NCI-H2227 (cell line): Measurements from ENCODE around the gene IER2.

ENCODE experiments used
- DNase-seq: peaks from one replicate; lab custom pipeline; 2025; ENCODE audit not compliant: unreplicated experiment; lab: John Stamatoyannopoulos, UW

The IER2 gene, protein sequence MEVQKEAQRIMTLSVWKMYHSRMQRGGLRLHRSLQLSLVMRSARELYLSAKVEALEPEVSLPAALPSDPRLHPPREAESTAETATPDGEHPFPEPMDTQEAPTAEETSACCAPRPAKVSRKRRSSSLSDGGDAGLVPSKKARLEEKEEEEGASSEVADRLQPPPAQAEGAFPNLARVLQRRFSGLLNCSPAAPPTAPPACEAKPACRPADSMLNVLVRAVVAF

DNA sequence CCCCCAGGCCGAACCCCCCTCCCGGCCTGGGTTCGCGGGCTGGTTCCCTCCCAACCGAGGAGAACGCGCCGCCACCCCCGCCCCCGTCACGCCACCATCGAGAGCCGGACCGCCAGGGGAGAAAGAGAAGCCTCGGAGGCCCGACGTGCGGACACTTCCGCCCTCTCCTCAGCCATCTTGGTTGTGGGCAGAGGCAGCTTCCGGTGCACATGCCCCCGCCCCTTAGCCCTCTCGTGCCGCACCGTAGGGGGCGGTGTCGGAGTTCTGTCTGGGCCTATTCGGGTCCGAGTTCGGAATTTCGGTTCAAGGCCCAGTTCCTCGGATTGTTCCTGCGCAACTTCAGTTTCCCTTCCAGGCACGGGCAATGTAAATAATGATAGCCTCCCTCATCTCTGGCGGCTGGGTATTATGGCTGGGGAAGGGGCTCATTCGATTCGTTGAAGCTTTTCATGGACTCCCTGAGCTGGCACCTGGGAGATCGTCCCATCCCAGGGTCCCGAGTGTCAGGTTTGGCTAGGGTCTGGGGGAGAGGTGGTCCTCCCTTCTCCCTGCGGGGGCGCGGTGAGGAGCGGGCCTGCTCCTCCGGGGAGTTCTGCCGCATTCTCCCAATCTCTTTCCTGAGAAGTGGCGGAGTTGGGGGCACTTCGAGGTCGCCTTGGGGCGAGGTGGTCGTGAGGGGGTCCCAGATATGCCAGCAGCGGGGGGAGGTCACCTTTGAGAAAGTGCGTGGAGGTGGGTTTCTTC is at the start of gene IER2, which contains the start of gene STX10:
TSS of gene IER2 (plus strand) at position 225 of the 744 bp plus-strand sequence. CDS start 2,776 bp downstream, outside the sequence.
TSS of gene STX10 (minus strand) at position 189 of the 744 bp plus-strand sequence. CDS start 202 bp downstream, outside the sequence.
- peak; percentile 90 for DNase-seq

DNA sequence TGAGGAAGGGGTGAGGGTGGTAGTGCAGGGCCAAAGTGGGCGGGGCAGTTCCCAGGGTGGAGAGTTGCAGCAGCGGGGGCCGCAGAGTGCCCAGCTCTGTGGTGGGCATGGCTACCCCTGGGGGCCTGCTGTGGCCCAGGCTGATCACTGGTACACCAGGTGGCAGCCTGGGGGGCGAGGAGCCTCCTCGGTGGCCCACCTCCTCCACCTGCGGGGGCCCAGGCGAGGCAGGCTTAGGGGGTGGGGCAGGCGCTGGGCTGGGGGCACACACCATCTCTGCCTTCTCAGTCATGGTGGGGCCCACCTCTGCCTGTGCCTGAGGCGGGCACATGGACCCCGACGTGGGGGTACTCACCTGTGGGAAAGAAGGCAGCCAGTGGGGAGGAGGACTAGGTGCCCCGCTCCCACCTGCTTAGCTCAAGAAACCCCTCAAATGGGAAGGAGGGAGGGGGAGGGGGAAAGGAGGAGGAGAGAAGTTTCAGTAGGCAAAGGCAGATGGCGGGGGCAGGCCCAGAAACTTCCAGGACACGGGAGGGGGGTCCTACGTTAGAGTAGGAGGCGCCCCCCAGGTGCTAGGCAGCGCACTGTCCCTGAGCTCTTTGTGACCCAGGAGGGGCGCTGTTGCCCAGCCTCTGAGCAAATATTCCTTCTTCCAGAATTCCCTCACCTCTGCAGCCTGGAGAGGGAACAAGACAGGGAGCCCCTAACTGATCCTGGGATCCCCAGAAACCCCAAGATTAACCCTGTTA is 49.2 kb upstream of the IER2 start:
- DNase-seq: no peak

DNA sequence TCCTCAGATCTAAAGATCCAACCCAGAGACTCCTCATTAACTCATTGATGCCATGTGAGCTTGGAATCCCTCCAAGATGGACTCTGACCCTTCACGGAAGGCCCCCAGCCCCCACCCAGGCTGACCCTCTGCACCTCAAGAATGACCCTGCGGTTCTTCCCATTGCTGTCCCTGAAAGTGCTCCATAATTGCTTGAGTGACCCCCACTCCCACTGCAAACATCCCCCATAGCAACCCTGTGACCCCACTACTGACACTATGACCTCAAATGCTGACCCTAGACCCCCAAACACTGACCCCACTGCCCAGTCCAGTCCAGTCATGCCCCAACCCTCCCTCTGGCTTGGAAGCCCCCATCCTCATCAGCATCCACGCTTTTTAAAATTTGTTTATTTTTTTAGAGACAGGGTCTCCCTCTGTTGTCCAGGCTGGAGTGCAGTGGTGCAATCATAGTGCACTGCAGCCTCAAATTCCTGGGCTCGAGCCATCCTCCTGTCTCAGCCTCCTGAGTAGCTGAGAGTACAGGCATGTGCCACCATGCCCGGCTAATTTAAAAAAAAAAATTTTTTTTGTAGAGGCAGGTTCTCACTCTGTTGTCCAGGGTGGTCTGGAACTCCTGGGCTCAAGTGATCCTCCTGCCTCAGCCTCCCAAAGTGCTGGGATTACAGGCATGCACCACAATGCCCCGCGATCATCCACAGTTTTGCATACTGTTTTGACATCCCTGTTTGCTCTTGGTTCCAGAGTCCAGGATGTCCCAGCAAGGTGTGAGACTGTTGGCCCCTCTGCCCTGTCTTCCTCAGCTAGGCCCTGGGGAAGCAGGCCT is 48.4 kb upstream of the IER2 start:
- DNase-seq: no peak

DNA sequence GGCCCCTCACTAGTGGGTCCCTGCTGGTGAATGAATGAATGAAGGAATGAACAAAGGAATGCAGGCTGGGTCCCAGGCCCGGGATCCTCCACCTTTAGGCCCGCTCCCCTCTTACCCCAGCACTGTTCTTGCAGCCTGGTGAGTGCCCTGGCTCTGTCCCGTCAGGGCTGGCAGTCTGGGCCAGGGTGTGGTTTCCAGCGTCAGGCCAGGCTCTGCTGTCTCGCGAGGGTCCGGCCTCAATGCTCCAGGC is 47.9 kb upstream of the IER2 start:
- DNase-seq: no peak

DNA sequence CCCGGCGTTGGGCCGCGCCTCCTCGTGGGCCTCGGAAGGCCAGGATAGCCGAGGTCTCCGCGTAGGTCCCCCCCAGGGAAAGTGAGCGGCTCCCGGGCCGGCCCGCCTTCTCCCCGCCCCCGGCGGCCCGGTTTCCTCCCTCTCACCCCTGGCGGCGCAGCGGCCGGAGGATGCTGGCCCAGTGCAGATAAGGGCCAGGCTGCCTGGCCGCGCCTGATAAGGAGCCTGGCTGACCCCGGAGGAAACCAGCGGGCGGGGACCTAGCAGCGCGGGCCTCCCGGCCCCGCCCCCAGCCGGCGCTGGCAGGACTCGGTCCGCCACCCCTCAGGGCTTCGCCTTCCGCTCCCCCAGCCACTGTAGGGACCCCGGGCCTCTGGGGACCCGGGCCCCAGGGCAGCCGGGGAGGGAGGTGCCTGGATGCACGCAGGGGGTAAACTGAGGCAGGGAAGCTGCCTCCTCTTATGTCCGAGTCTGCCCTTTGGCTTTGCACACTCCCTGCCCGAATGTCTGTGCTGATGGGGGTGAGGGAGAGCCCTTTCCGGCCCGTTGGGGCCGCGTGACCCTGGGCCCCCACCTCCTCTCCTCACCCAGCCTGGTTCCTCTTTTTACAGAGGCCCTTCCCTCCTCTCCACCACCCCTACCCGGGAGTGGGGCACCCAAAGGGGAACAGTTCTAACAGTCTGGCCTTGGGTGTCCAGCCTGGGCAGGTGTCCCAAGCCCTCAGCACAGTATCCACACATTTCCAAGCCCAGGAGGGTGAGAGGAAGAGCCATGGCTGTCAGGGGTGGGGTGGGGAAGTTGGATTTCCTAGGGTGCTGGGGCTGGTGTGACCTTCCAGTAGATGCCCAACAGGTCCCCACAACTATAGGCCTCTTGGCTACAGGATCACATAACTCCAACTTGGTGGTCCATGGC is 47.3 kb upstream of the IER2 start, which contains the start of gene LYL1:
TSS of gene LYL1 (minus strand) at position 193 of the 915 bp plus-strand sequence. CDS start 1,687 bp downstream, outside the sequence.
- DNase-seq: peak; percentile 39

DNA sequence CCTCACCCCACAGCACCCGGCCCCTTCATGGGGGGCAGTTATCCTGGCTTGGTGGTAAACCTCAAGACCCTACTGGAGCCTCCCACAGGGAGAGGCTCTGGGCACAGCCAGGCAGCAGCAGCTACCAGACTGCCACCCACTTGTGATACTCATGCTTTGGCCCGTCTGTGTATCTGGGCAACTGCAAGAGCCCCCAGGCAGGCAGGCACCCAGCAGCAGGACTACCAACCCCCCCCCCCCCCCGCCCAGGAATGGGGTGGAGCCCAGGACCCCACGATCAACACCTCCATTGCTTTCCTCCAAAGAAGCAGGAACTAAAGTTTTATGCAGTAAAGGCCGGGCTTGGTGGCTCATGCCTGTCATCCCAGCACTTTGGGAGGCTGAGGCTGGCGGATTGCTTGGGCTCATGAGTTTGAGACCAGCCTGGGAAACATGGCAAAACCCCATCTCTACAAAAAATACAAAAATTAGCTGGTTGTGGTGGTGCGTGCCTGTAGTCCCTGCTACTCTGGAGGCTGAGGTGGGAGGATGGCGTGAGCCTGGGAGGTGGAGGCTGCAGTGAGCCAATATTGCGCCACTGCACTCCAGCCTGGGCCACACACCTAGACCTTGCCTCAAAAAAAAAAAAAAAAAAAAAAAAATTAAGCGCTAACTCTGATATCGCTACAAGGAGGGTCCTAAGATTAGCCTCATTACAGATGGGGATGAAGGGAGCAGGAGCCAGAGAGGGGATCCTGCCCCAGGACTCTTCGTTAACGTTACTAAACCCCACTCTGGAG is 46.4 kb upstream of the IER2 start:
- DNase-seq: no peak

DNA sequence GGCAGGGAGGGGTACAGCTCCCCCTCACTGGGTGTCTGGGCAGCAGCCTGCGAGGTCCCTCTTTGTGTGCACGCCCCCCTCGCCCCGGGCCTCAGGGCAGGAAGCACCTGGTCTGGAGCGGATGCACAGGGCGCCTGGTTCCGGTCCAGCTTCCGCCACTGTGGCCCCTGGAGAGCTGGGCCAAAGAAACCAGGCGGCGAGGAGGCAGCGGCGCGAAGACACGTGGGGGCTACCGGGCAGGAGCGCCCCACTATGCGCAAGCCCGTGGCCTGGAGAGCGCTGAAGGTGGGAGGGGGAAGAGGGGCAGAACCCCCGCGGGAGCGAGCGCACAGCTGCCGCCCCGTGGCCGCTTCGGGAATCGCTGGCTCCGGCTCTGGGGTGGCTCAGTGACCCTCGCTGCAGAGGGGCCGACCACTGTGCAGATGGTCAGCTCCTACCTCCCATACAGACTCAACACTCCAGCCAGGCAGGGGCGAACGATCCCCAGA is 45.8 kb upstream of the IER2 start:
- DNase-seq: no peak

DNA sequence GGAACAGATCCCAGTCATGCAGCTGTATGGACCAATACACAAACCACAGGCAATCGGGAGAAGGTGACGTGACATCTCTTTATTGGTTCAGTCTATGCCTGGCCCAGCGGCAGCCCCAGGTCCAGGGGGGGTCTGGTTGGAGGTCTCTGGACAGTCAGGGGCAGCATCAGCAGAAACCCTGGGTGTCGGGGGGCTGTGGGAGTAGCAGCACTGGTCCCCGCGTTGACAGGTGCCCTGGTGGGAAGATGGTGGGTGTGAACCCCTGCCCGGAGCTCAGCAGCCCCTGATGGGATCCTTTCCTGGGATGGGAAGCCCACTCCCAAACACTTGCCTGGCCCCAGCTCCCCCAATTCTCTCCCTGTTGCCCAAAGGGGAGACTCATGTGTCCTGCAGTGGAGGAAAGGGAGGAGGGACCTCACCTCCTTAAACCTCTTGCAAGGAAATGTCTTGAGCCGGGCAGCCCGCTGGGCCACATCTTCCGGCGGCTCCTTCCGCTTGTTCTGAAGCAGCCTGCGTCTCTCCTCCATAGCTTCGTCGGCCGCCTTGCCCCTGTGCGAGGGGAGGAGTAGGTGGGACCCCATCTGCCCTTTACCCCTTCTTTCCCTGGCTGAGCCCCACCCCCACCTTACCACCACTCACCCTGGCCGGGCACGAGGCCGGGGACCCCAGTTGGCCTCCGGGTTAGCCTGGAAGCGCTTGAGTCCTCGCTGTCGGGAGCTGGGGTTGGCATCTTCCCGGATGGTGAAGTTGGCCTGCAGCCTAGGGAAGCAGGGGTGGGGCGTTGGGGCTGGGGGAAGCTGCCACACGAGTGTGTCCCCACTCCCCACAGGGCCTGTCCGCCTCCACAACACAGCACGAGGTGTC is 45.1 kb upstream of the IER2 start:
- no peak for DNase-seq

DNA sequence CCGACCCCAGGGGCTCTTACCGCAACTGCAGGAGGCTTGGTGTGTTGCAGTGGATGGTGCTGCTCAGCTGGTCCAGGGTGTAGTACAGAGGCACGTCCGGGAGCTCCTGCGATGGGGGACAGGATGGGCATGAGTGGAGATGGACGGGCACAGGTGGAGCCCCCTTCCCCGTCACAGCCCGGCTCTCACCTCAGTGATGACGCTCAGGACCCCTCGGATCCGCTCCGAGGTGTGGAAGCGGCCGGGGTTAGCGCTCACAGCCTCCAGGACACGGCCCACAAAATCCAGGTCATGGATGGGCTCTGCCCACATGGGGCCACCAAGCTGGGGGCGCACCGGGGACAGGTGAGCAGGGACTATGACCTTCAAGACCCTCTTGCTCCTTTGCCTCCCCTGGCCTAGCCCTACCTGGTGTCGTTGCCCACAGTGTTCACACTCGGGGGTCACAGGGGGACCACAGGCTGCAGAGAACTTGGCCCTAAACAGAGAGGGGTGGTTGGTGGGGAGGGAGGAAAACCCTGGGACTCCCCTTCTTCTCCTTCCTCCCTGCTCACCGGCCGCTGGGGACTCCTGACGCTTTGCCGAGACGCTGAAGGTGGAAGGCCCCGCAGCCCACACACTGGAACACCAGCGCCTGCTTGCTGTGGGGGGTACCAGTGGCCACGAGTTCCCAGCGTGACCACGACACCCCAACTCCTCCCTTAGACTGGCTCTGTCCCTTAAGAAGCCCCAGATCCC is 40.7 kb upstream of the IER2 start:
- DNase-seq: no peak

DNA sequence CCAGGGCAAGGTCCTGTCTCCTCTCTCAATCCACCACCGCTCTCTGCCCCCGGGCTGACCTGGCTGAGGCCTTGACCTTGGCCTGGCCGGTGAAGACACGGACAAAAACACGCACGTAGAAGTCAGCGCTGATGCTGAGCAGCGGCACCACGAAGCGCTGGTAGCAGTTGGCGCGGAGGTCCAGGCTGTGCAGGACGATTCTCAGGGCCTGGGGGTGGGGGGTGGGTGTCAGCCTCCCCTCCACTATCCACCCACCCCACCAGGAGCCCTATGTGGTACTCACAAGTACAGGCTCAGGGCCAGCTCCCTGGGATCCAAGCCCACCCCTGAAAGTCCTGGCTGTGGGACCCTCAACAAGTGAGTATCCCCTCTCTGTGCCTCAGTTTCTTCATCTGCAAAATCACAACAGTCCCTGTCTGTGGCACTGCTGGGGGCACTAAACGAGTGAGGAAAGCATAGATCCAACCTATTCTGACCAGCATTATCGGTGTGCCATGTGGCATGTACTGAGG is 40.1 kb upstream of the IER2 start:
- DNase-seq: no peak

DNA sequence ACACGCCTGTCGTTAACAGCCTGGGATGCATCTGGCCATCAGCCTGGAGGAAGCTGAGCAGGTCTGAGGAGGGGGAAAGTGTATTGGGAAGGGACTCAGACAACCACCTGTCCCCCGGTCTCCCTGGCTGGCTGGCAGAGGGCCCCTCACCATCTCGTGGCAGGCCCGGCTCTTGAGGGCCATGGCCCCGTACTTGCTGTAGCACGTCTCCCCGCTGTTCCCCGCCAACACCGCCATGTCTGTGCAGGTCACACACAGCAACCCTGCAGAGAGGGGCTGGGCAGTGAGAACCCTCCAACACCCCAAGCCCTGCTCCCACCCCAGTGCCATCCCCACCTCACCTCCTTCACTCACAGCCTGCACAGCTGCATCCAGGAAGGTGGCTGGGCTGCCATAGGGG is 37.7 kb upstream of the IER2 start:
- no peak for DNase-seq

DNA sequence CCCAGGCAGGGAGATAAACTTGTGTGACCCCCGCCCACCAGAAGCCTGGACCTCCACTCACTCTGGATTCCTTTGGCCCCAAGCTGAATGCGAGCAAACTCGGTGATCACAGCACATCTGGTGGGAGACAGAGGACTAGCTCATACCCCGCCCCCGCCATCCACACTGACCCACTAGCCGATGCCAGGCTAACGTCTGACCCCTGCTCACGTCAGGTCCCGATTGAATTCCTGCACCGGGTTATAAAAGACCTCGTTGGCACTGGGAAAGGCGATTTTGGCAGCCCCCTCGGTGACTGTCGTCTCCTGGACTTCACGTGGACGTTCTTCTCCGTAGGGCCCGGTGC is 34.3 kb upstream of the IER2 start:
- DNase-seq: no peak

DNA sequence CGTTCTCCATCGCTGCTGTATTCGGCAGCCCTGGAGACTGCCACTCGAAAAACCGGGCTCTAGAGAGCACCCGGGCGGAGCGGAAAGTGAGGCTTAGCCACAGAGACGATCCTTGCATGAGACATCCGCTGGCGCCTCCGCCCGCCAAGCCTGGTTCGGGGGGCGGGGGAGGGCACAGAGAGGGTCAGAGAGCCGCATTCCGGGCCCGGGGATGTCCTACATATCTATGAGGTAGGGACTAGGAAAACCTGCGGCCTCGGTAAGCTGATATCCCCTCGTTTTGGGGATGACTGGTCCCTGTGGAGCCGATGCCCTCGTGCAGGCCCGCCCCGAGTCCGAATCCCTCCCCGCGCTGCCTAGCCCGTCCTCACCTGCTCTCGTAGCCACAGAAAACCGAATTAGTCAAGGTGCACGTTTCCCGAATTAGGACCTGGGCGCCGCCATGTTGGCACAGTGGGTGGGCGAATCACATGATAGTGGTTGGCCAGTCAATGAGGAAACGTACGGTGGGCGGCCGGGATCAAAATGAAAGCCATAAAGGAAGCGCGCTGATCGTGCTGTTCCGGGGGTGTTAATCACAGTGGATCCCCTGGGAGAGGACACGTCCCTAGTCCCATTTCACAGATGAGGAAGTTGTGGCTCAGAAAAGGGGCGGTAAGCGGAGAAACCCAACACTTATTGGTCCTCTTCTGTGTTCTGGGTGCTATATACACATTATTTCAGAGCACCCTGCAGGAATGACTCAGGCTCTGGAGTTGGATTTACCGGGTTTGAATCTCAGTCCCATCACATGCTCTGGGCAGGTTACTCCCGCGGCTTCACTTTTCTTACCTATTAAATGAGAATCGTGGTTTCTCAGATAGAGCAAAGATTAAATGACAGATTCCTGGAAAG is 33.7 kb upstream of the IER2 start, which contains the start of gene TRMT1:
TSS of gene TRMT1 (minus strand) at position 459 of the 894 bp plus-strand sequence. CDS start at position 118, 341 bp downstream.
- peak; percentile 90 for DNase-seq

DNA sequence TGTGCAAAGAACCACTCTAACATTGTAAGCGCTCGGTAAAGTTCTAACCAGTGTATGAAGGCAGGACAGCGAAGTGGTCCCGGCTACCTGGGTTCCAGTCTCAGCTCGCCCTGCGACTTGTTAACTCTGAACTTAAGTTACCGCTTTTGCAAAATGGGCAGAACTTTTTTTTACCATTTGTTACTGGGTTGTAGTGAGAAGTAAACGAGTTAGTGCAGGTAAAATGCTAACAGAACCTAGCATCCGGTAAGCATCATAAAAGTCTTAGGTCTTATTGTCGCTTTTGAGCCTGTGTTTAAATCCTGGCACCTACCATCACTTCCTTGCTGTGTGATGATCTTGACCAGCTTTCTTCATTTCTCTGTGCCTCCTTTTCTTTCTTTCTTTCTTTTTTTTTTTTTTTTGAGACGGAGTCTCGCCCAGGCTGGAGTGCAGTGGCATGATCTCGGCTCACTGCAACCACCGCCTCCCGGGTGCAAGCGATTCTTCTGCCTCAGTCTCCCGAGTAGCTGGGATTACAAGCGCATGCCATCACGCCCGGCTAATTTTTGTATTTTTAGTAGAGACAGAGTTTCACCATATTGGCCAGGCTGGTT is 32.9 kb upstream of the IER2 start:
- no peak for DNase-seq

DNA sequence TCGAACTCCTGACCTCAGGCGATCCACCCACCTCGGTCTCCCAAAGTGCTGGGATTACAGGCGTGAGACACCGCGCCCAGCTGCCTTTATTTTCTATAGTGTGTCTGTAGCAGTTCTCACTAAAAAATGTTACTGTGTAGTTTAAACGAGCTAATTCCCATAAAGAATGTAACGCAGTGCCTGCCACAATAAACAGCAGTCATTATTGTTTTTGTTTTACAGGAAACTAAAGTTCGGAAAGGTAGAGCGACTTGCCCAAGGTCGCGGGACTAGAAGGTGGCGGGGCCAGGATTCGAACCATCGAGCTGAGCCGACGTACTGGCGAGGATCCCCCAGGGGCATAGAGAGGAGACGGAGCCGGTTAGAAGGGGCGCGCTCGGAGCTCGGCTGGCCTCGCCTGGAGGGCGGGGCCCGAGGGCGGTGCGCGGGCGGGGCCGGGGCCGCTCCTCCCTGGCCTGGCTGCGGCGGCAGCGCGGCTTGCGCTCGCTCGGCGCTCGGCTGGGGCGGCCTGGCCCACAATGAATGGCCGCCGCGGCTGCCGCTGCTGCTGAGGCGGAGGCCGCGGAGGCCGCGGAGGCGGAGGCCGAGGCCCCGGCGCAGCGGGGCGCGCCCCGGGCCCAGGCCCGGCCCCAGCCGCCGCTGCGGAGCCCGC is 32.3 kb upstream of the IER2 start, which contains the start of gene NACC1:
TSS of gene NACC1 (plus strand) at position 493 of the 652 bp plus-strand sequence. CDS start 16,944 bp downstream, outside the sequence.
- peak; percentile 91 for DNase-seq
